Parathyroid adenoma (tissue), 2 donors: ENCODE measurements around the gene DDRGK1.

ENCODE experiments used
- H2AFZ ChIP-seq: fragments of 300-600 bp; sonication (generic); one replicate; pipeline ENCODE4 v1.7.0; 2017; ENCODE audit warnings: antibody characterized with exemption, mild to moderate bottlenecking
- H3K27ac ChIP-seq: fragments of 300-600 bp; sonication (generic); one replicate; pipeline ENCODE4 v1.7.0; 2017
- H3K27me3 ChIP-seq: fragments of 300-600 bp; sonication (generic); one replicate; pipeline ENCODE4 v1.7.0; 2017; ENCODE audit warnings: low read length; ENCODE audit not compliant: control insufficient read depth, insufficient read depth
- H3K36me3 ChIP-seq: fragments of 300-600 bp; sonication (generic); one replicate; pipeline ENCODE4 v1.7.0; 2017; ENCODE audit warnings: low read length; ENCODE audit not compliant: control insufficient read depth, insufficient read depth
- H3K4me1 ChIP-seq: fragments of 300-600 bp; sonication (generic); one replicate; pipeline ENCODE4 v1.7.0; 2017; ENCODE audit warnings: control low read depth
- H3K4me2 ChIP-seq: fragments of 300-600 bp; sonication (generic); one replicate; pipeline ENCODE4 v1.7.0; 2017; ENCODE audit warnings: low read length
- H3K4me3 ChIP-seq: fragments of 300-600 bp; sonication (generic); one replicate; pipeline ENCODE4 v1.7.0; 2017; ENCODE audit warnings: low read depth, low read length
- H3K79me2 ChIP-seq: fragments of 300-600 bp; sonication (generic); one replicate; pipeline ENCODE4 v1.7.0; 2017; ENCODE audit warnings: control low read depth
- H3K9ac ChIP-seq: fragments of 300-600 bp; sonication (generic); one replicate; pipeline ENCODE4 v1.7.0; 2017; ENCODE audit warnings: mild to moderate bottlenecking
- H3K9me3 ChIP-seq: fragments of 300-600 bp; sonication (generic); one replicate; pipeline ENCODE4 v1.7.0; 2017; ENCODE audit warnings: low read length; ENCODE audit not compliant: control insufficient read depth
- TF ChIP-seq, protein P1 (sequence below): fragments of 300-600 bp; sonication (generic); IDR thresholded peaks from one replicate; pipeline ENCODE4 v1.7.0; 2017; ENCODE audit warnings: antibody characterized with exemption, mild to moderate bottlenecking
- donor health status: primary hyperparathyroidism.

Gene DDRGK1

DNA sequence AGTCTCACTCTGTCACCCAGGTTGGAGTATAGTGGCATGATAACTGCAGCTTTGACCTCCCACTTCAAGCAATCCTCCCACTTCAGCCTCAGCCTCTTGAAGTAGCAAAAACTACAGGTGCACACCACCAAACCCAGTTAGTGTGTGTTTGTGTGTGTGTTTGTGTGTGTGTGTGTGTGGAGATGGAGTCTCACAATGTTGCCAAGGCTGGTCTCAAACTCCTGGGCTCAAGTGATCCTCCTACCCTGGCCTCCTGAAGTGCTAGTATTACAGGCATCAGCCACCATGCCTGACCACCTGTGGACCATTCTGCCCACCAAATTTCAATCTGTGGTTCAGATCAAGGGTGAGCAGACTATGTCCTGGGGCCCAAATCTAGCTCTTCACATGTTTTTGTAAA is 53.6 kb downstream of the DDRGK1 start:
- H2AFZ ChIP-seq = no peak overlapping the region
- H3K4me1 ChIP-seq = peaks cover 22% of the 10 kb centered on the region
- no peak overlapping the region for H3K4me2 ChIP-seq
- no peaks in the 10 kb centered on the region for H3K27me3 ChIP-seq
- H3K27ac ChIP-seq = no peak overlapping the region
- H3K36me3 ChIP-seq = no peaks in the 10 kb centered on the region
- H3K79me2 ChIP-seq = peaks cover 32% of the 10 kb centered on the region
- no peak overlapping the region for H3K4me3 ChIP-seq
- no peaks in the 10 kb centered on the region for H3K9me3 ChIP-seq
- TF ChIP-seq, protein P1, sequence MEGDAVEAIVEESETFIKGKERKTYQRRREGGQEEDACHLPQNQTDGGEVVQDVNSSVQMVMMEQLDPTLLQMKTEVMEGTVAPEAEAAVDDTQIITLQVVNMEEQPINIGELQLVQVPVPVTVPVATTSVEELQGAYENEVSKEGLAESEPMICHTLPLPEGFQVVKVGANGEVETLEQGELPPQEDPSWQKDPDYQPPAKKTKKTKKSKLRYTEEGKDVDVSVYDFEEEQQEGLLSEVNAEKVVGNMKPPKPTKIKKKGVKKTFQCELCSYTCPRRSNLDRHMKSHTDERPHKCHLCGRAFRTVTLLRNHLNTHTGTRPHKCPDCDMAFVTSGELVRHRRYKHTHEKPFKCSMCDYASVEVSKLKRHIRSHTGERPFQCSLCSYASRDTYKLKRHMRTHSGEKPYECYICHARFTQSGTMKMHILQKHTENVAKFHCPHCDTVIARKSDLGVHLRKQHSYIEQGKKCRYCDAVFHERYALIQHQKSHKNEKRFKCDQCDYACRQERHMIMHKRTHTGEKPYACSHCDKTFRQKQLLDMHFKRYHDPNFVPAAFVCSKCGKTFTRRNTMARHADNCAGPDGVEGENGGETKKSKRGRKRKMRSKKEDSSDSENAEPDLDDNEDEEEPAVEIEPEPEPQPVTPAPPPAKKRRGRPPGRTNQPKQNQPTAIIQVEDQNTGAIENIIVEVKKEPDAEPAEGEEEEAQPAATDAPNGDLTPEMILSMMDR = no peak
- no peak overlapping the region for H3K9ac ChIP-seq

DNA sequence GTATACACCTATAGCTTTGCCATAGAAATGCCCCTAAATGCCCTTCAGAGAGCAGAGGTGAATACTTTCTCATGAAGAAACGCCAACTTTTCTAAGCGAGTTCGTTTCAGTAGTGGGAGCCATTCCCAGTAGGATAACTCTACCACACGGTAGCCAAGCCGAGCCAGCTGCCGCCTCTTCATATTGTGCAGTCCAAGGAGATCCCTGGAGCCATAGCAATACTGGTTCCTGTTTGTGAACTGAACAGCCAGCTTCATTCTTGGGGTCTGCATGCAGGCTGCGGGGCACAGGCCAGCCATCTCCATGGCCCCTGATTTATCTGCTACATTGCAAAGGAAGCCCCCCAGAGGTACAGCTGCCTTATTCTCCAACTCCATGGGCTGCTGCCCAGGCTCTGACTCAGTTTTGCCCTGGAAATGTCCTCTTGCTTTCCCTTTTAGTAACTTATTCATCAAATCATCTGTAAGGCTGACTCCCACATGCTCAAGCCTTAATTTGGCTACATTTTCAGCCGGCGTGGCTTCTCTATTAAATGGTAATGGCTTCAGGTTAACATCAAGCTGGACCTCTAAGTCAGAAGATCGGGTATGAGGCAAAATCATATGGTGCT is 57.6 kb downstream of the DDRGK1 start:
- no peak overlapping the region for H2AFZ ChIP-seq
- H3K27me3 ChIP-seq = no peaks in the 10 kb centered on the region
- no peak overlapping the region for H3K9ac ChIP-seq
- H3K4me3 ChIP-seq = no peak overlapping the region
- peaks cover 22% of the 10 kb centered on the region for H3K4me1 ChIP-seq
- TF ChIP-seq, protein P1 = no peak
- H3K9me3 ChIP-seq = no peaks in the 10 kb centered on the region
- no peak overlapping the region for H3K4me2 ChIP-seq
- no peak overlapping the region for H3K27ac ChIP-seq
- peaks cover 29% of the 10 kb centered on the region for H3K79me2 ChIP-seq
- no peaks in the 10 kb centered on the region for H3K36me3 ChIP-seq

DNA sequence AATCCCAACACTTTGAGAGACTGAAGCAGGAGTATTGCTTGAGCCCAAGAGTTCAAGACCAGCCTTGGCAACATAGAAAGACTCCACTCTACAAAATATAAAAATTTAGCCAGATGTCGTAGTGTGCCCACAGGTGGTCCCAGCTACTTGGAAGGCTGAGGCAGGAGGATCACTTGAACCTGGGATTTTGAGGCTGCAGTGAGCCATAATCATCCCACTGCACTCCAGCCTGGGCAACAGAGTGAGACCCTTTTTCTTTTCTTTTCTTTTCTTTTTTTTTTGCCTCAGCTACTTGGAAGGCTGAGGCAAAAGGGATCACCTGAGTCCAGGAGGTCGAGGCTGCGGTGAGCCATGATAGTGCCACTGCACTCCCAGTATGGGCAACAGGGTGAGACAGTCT is 62.7 kb downstream of the DDRGK1 start:
- H3K27ac ChIP-seq = no peak overlapping the region
- no peaks in the 10 kb centered on the region for H3K9me3 ChIP-seq
- H3K9ac ChIP-seq = no peak overlapping the region
- no peak overlapping the region for H3K4me3 ChIP-seq
- no peak overlapping the region for H2AFZ ChIP-seq
- no peaks in the 10 kb centered on the region for H3K27me3 ChIP-seq
- H3K4me2 ChIP-seq = no peak overlapping the region
- H3K36me3 ChIP-seq = no peaks in the 10 kb centered on the region
- H3K4me1 ChIP-seq = no peaks in the 10 kb centered on the region
- TF ChIP-seq, protein P1 = no peak
- H3K79me2 ChIP-seq = peaks cover 52% of the 10 kb centered on the region
